ENCODE results near the gene CTNNA3.

CTNNA3 gene

DNA sequence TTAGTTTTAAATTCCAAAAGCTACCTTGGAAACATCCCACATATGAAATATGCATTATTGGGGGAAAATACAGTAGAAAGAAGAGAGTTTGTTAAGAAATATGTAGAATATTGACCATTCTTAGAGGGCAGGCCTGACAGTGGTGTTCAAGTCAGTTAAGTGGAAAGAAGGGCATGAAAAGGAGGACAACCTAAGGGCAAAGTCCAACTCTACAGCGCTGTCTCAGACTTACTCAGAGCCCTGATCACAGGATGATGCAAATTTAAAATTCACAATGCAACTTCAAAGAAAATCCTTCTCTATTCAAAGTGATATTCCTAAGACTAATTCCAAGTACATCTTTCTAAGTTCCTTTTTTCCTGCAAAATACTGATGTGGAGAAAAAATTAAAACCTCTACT lies 909.3 kb downstream of the CTNNA3 start:
- no peak for DNase-seq

DNA sequence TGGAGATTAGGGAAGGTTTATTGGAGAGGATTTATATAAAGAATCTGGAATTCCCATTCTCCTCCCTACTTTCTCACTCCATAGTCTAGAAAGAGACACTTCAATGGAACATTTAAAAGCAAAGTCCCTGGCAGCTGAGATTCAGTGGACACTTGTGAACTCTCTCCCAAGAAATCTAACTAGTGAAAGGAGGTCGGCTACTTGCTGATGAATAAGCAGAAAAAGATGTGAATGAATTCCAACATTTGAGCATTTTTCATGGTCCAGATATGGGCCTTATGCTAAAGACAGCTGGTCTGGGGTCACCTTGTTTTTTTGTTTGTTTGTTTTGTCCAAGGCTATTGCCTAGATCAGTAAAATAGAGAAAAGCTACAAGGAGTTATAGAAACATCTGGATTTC lies 911.2 kb downstream of the CTNNA3 start:
- no peak for DNase-seq

DNA sequence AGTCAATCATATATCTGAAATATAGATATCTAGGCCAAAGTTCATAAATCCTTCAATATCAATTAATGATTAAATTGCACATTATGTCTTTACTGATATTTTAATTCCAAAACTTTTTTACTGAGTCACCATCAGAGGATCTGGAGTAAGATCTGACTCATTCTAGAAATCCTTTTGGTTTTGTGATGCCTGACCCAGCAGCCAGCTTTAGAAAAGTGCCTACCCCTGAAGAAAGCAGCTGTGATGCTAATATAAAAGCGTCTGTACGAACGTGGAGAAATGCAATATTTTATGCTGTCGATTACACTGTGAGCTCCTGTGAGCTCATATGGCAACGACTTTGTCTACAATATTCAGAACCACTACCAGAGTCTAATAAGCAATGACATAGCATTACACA lies 912.7 kb downstream of the CTNNA3 start:
- no peak for DNase-seq

DNA sequence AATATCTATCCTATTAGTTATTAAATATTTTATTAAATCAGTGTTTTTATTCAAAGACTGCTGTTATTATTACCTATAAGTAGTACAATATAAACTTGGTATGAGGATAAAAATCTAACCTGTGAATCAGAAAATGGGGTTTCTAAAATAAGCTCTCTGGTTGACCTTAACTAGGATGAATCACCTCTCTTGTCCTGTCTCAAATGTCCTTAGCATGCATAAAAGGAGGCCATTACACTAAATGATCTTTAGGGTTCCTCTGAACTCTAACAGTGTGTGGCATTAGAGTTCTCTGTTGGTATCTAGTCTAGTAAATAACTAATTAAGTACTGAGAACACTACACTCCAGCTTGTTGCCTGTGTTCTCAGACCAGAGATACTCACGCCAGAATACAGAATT lies 913.2 kb downstream of the CTNNA3 start:
- DNase-seq = no peak

DNA sequence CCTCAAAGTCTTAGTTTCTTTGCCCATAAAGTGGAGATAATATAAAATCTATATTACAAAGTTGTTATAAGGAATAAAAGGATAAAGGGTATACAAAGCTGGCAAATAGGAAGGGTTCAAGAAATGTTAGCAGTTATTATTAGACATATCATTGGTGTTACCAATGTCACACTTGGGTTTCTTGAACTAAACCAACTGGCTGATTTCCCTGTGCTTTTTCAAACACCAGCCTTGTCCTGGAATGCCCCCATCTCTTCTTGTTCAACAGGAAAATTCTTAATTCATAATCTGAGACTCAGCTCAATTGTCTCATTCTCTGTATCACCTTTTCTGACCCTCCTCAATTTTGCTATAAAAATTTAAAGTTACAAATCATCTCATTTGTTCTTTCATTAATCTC lies 913.9 kb downstream of the CTNNA3 start:
- no peak for DNase-seq

DNA sequence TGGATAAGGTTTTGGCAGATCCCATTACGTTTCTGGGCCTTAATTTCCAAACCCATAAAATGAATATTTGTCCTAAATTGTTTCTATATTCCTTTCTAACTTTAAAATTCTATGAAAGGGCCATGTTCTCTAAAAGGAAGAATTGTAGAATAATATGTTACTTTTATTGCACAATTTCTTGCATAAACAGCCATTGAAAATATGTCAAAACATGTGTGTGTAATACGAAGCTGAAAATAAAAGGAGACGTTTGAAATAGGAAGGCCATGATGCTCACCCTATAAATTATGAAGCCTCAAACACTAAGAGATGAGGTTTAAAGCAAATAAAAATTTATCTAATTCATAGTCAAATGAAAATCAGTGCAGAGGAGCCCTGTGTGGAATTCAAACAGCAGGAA lies 915.2 kb downstream of the CTNNA3 start:
- no peak for DNase-seq

DNA sequence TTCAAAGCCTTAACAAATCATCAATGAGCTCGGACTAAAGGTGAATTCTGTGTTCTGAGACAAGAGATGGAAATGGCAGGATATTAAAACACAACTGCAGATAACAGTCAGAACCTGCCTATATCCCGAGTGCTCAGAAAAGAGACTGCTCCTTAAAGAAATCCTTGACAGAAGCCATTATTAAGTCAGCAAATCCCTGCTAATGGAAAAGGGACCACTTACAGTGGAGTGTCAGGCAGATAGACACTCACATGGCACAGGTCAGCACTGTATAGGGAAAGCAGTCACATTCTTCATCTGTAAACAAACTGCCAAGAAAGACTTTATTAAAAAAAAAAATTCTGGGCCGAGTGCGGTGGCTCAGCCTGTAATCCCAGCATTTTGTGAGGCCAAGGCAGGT lies 917.6 kb downstream of the CTNNA3 start:
- no peak for DNase-seq

DNA sequence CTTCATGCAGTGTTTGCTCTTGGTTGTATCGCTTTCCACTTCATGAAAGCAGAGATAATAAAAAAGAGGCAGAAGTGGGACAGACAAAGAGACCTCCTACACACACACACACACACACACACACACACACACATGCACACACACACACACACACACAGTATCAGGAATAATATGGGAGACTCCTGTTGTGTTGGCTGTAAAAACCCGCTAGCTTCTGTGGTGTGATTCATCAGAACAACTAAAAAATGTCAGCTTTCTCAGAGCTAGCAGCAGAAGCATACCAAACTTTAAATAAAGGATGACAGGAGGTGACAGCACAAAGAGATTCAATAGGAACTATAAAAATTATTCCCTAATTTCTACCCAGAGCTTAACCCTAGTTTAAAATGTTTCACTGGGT lies 918.3 kb downstream of the CTNNA3 start:
- no peak for DNase-seq

DNA sequence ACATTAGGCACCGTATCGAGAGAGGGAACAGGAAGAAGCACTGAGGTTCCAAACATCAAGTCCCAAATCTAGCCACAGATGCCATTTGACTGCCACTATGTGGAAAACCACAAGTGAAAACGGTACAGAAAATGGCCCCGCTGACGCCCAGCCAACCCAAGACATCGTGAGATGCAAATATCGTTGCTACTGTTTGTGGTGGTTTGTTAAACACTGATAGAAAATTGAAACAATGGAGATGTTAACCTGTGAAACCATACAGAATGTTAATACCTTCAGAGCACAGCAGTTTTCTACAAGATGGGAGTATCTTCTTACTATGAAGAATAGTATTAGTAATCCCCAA lies 922.5 kb downstream of the CTNNA3 start:
- DNase-seq = no peak

DNA sequence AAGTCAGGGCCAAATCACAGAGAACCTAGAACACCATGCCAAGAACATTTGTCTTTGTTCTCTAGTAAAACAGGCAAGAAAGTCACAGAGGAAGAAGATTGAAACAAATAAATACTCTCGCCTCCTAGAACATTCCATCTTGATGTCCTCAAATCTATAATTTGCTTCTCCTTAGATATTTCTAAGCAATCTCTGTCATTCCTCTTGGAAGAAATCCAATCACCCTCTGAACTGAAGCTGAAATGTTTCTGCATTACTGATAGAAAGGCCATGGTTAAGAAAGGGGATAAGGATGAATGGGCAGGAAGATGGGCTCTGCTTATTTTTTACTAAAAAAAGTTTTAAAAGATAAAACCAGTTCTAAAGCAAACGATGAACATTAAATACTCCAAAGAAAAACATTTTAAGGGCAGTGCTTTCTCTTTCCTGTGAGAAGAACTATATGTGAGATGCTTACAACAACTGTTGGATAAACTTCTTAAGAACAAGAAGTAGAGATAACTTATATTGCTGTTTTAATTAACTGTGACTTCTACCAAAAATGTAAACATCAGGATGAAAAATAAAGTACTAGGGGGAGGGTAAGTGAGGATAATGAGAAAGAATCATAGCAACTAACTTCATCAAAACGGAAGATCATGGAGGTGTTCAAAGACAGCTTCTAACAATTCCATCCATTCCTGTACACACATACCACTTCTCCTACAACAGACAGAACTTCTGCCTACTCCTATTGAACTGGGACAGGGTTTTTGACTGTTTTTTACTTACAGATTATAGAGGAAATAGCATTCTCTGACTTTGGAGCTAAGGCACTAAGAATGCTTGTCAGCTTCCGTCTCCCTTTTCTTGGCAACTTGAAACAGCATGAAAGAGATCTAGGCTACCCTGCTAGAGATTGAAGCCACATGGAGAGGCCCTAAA lies 923.2 kb downstream of the CTNNA3 start:
- DNase-seq = no peak

DNA sequence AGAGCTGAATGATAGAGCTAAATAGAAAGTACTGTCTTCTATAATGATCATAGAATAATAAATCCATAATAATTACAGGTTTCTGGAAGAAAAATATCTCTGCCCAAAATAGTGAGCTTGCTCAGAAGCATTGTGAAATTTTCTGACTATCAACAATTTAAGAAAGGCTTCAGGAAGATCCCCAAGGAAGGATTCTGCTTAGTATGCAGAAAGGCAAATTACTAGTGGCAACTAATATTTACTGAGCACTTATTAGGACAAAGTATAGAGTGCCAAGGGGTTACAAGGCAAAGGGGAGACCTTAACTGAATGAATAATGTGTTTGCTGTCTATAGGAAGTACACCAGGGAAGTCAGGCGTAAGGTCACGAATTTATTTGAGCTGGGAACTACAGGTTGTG lies 928.3 kb downstream of the CTNNA3 start:
- no peak for DNase-seq

DNA sequence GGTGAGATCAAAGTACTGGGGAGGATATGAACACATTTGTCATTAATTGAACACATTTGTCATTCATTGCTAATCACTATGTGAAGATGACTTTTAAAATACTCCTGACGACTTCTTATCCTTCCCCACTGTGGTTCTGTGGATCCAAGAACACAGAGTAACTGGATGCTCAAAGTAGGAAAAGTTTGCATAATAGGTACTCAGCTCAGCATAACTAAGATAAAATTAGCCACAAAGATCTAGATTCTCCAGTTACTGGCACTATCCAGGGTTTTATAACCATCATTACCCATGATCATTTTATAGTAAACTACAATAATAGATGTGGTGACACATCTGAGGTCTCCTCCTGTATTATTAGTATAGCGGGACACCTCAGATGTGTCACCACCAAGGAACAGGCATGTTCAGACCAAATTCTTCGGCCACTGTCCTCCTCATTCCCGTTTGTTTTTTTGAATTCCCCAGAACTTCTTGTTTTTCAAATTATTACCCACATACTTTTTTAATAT lies 933.7 kb downstream of the CTNNA3 start:
- DNase-seq = no peak

DNA sequence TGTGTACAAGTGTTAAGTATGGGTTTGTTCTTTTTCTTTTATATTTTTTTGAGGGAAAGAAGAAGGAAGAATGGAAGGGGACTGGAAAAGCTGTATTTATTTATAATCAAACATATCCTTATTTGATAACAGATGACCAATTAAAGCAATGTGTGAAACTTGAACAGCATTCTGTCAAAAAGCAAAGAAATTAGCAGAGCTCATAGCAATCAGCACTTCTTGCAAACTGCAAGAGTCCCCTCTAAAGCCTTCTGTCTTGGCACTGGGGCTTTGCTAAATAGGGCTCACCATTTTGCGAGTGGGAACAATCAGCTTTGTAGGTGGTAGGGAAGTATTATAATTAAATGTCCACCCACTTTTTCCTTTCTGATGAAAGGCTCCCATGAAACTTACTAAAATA lies 935.1 kb downstream of the CTNNA3 start:
- no peak for DNase-seq

DNA sequence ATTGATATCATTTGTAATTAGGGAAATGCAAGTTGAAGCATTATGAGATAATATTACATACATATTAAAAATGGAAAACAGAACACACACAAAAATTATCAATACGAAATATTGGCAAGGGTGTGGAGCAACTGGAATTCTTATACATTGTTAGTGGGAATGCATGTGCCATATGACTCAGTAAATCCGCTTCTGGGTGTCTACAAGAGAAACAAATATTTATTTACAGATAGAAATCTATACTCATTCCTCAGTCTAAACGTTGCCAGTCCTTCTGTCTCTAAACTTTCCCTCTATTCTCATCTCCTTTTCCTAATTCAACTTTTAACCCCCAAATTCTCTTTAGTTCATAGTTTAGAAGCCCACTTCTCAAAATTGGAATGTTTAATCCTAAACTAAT lies 940.5 kb downstream of the CTNNA3 start:
- no peak for DNase-seq

DNA sequence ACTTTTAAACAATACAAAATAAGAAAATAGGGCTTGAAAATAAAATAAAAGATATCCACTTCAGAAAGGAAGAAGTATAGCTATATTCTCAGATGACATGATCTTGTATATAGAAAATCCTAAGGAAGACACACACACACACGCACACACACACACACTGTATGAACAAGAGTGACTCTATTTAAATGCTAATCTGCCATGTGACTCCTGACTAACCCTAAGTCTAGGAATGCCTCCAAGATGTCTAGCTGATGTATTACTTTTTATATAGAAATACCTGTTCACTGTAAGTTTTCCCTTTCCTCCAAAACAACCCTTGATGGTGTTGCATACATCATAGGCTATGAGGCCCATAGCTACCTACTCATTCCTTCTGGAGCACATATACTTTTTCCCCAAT lies 943.3 kb downstream of the CTNNA3 start:
- DNase-seq = no peak

DNA sequence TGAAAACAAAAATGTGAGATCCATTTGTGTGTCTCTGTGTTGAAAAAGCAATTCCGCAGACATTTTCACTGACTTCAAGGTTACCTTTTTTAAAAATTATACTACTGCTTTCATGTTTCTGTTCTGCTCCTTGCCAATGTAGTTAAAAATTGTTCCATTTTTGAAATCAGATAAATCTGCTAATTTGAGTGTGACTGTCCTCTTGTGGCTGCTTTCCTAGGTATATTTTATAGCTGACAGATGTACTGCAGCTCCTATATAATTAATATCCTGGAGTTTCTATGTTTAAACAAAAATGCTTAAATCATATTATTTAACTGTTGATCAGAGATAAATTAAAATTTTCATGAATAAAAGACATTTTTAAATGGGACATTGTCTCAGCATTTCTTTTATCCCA lies 947.8 kb downstream of the CTNNA3 start:
- no peak for DNase-seq

DNA sequence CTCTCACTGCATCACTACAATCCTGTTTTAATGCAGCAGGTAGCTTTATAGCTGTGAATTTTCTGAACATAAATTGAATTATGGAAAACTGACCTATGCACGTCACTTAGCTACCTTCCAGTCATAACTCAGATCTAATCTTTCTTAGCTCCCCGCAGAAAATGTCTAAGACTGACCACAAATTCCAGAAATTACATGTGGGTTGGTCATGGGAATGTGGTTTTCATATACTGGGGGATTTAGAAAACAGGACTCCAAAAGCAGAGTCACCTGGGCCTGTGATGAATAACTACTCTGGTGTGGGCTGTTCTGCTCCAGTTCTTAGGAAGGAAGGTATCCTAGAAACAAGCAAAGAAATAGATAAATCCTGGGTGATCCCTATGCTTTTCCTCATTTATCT lies 948.5 kb downstream of the CTNNA3 start:
- DNase-seq = no peak

DNA sequence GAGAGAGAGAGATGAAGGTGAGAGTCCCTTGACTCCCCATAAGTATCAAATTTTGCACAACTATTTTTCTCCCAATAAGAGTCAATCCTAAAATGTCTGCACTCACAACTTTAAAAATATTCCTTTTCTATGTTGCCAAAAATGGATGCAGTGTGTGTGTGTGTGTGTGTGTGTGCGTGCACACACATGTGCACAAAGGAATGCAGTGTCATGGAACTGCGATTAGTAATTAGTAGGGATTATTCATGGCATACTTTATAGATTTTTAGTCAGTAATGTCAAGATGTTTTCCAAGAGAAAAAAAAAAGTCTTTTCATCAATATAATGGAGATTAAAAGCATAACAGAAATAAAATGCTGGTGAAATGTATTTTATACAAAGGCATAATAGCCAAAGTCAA lies 949.3 kb downstream of the CTNNA3 start:
- DNase-seq = no peak

DNA sequence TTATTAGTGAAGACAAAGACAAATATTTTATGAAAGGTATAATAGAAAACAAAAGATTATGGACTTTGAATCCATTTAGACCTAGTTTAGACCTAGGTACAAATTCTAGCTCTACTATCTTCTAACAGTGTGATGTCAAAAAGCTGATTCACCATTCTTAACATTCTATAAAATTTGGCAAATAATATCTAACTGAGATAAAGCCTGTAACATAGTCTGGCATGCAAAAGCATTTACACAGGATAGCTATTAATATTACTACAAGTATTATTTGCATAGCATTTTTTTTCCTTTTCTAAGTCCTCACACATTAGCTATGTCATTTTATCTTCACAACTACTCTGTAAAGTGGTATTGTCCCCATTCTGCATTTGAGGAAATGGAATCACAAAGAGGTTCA lies 949.7 kb downstream of the CTNNA3 start:
- no peak for DNase-seq

DNA sequence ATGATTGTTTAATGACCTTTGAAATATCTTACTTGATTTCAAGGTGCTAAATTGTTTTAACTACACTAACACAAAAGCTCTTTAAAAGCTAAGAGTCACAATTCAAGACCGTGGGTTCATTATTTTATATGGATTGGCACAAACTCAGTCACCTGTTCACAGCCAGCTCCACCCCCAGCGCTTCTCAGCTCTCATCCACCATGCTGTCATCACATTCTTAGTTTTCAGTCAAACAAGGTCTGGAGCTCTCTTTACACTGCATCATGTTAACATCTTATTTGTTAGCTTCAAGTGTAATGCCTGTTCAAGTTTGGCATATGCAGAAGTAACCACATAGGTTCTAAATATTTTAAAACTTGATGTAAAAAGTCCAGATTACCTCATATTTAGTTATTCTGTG lies 951.1 kb downstream of the CTNNA3 start:
- DNase-seq = no peak

DNA sequence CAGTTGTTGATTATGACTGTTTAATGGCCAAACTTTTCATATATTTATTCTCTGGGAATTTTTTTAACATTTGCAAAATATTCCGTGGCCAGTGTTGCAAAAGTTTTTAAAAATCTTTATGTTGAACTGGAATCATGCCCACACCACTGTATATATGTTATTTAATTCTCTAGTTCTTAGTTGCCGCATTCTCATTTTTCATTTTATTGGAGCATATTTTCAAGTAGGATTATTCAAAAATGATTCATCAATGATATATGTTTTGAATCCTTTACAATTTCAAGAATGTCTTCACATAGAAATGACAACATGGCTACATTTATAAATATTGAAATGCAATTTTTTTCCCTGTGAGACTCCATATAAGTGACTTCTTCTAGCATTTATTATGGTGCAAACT lies 958.8 kb downstream of the CTNNA3 start:
- no peak for DNase-seq

DNA sequence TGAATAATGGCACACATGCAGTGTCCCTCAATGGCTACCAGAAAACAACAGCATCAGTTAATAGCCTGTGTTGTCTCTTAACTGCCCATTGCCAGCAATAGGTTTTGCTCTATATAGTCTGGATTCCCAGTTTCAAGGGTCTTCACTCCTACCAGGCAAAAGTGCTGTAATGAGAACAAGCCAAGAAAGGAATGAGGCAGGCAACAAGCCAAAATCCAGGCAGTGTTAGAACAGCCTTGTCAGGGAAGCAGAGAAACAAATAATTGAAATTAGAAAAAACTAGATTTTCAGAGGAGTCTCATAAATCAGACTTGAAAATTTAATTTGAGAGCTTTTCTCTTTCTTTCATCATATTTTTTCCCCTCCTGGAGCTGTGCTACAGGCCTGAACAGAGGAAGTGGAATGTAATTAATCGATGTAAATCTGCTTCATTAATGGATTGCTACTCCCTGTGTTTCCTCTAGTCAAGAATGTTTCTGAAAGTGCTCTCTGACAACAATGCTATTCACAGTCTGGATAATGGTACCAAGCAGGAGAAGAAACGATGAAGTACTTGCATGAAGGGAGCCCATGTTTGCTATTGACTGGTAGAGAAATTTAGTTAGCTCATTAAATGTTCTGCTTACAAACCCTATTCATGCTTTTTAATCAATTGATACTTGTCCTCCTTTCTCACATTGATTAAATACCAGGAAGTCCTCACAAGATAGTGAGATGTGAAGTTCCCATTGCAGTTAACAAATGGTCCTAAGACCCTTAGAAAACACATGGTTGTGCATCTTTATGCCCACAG lies 972.2 kb downstream of the CTNNA3 start:
- DNase-seq = no peak

DNA sequence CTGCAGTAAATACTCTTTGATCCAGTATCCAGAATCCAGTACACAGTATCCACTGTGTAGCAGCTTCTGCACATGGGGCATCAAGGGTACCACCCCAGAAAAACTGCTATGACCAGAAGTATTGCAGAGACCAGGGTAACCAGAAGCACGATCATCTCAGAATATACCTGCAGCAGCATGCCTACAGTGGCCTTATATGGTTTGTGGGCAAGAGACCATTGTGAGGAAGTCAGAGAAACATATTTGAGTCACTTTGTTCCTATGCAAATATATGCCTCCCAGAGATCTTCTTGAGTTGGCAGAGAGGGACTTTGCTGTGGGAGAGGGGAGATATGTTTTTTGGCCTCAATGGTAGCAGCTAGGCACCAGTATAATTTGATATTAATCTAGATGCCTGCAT lies 976.5 kb downstream of the CTNNA3 start:
- no peak for DNase-seq

DNA sequence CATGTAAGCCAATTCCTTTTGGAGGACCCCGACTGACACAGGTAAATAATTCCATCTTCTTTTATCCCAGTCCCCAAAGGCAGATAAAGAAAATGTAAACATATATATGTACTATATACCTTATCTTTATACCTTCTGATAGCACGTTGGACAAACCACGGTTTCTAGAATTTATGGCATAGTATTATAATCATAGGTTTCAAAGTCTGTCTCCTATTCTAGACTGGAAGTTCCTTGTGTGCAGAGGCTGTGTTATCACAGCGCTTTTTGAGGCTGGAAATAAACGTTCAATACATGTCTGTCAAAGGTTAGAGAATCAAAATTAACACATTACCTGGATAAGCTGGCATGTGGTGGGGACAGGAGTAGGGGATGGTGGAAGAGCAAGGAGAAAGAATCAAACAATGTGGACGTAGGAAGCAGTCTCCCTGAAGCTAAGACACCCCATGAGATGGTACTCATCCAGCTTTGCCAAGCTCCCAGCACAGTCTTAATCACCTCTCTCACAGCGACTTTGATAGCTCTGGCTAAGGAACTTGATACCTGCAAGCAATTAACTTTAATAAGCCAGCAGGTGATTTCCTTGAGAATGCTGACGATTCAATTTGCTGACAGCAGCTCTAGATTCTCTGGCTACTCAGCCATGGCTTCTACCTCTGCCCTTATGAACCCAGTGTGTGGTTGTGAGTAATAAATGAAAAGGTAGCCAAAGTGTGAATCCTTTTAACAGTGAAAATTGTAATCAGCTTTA lies 978.6 kb downstream of the CTNNA3 start:
- no peak for DNase-seq
